Muscle of back (tissue), 13 donors: ENCODE data around the gene S100A10. TPM values are rescaled to one million over a fixed set of nuclear protein-coding genes. Genes with fewer than 3 reads are reported as not detected.

Source experiments
- DNase-seq, 3 donors: peaks; one replicate each; pipeline versions ENCODE4 v3.0.0 to v3.0.0-alpha.2; 2013
- long read RNA-seq, 9 donors: transcript quantifications; one replicate each; lab custom pipeline, GENCODE V29; 2026
- polyA plus RNA-seq, 10 donors: library from polyadenylated mRNA; unstranded; fragments of 120-200 nt; gene quantifications; one replicate each; pipeline ENCODE4 v1.2.1, GENCODE V29; 2013; ENCODE audit not compliant: insufficient read length in 10 of 10

Gene S100A10, protein sequence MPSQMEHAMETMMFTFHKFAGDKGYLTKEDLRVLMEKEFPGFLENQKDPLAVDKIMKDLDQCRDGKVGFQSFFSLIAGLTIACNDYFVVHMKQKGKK
- polyA plus RNA-seq, result 100 to 1,000 TPM; 195 to 408 (median 272) TPM
- long read RNA-seq, donor 1, transcript S100A10-202 (3 exons, 1,202 nt), result major isoform, 166 of 267 reads
- long read RNA-seq, donor 1, partial matches to known transcripts, result 101 of 267 reads
- long read RNA-seq, donor 1, other reads (novel, unspliced or antisense), result 0 of 267 reads
- long read RNA-seq, donor 2, transcript S100A10-202 (3 exons, 1,202 nt), result major isoform, 129 of 200 reads
- long read RNA-seq, donor 2, partial matches to known transcripts, result 71 of 200 reads
- long read RNA-seq, donor 2, other reads (novel, unspliced or antisense), result 0 of 200 reads
- long read RNA-seq, donor 3, result 0 reads
- long read RNA-seq, donor 4, transcript S100A10-202 (3 exons, 1,202 nt), result major isoform, 162 of 289 reads
- long read RNA-seq, donor 4, partial matches to known transcripts, result 127 of 289 reads
- long read RNA-seq, donor 4, other reads (novel, unspliced or antisense), result 0 of 289 reads
- long read RNA-seq, donor 5, transcript S100A10-202 (3 exons, 1,202 nt), result major isoform, 385 of 514 reads
- long read RNA-seq, donor 5, partial matches to known transcripts, result 123 of 514 reads
- long read RNA-seq, donor 5, other reads (novel, unspliced or antisense), result 6 of 514 reads
- long read RNA-seq, donor 6, transcript S100A10-202 (3 exons, 1,202 nt), result major isoform, 205 of 288 reads
- long read RNA-seq, donor 6, partial matches to known transcripts, result 83 of 288 reads
- long read RNA-seq, donor 6, other reads (novel, unspliced or antisense), result 0 of 288 reads
- long read RNA-seq, donor 7, transcript S100A10-202 (3 exons, 1,202 nt), result major isoform, 106 of 184 reads
- long read RNA-seq, donor 7, partial matches to known transcripts, result 78 of 184 reads
- long read RNA-seq, donor 7, other reads (novel, unspliced or antisense), result 0 of 184 reads
- long read RNA-seq, donor 8, transcript S100A10-202 (3 exons, 1,202 nt), result major isoform, 174 of 267 reads
- long read RNA-seq, donor 8, partial matches to known transcripts, result 93 of 267 reads
- long read RNA-seq, donor 8, other reads (novel, unspliced or antisense), result 0 of 267 reads
- long read RNA-seq, donor 9, transcript S100A10-202 (3 exons, 1,202 nt), result major isoform, 33 of 45 reads
- long read RNA-seq, donor 9, partial matches to known transcripts, result 12 of 45 reads
- long read RNA-seq, donor 9, other reads (novel, unspliced or antisense), result 0 of 45 reads

DNA sequence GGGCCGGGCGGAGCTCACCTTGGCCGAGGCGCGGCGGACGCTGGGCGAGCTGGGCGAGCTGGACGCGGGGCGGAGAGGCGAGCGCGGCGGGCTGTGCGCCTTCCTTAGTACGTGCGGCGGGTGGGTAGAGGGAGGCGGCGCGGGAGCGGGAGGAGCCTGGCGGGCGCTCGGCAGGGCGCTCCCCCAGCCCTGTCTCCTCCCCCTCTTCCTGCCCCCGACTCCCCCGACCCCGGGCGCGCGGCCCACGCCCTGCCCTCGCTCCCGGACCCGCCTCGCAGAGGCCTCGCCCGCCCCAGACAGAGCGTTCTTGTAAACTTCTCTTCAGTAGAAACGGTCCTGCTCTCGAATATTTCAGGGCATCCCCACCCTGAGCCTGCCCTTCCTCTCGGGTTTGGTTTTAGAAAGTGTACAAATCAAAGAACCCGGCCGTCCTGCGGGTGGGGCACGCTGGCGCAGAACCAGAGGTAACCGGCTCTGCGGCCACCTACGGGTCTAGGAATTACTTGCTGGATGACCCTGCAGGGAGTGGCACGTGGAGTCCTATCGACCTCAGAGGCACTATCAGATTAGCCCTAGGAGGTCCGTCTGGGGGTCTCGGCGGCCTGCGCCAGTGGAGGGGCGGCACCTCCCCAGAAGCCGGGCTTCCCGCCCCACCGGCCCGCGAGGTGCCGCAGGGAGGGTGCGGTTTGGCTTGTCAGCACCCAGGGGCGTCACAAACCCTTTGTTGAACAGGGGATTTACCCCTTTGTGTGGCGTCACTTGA is at the start of gene S100A10:
TSS of gene S100A10 (minus strand) at position 126 of the 763 bp plus-strand sequence. CDS start 7,629 bp downstream, outside the sequence.
- DNase-seq, result peak; percentile 71 to 93 (median 87)

DNA sequence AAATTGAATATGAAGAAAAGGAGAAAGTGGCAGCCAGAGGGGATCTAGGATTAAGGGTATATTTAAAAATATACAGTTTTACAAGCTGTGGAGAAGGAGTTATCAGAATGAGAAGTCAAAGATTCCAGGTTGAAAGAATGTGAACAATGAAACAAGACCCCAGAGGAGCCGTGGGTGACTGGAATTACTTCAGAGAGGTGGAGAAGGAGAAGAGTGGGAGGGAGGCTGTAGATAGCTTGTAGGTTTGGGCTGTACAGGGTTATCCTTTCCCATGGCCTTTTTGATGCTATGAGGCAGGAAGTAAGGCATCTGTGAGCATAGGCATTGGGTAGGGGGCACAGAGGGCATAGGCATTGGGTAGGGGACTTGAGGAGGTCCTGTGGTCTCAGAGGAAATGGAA is 48.4 kb upstream of the S100A10 start:
- no peak for DNase-seq

DNA sequence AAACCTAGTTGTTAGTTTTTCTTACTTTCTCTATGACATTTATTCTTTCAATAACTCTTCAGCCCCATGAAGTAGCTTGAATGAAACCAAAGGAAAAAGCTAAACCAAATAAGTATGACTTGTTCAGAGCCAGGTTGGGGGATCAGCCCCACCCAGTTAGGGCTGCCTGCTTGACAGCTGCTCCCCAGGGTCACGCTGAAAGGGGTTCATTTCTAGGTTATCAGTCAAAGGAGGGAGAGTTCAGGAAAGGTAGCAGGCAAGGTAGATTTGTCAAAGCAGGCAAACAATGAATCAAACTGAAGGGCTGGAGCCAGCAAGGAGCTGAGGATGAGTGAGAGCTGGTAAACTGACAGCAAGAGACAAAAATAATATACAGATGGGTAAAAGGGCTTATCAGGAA is 46.2 kb upstream of the S100A10 start:
- no peak for DNase-seq

DNA sequence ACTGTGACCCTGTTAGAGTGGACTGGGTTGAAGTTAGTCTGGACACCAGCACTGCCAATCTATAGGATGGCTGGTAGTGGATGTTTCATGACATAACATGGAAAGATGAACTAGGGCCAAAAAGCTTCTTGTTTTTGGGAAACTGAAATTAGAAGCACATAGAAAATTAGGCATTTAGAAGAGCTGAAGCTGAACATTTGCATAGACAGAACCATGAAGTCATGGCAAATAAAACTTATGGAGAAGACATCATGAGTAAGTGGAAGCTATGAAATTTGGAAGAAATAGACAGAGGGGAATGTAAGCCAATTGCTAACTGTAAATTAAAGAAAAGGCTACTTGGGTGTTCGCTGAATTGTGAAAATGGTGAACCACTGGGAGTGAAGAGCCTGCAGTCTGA is 45.8 kb upstream of the S100A10 start:
- DNase-seq, result no peak

DNA sequence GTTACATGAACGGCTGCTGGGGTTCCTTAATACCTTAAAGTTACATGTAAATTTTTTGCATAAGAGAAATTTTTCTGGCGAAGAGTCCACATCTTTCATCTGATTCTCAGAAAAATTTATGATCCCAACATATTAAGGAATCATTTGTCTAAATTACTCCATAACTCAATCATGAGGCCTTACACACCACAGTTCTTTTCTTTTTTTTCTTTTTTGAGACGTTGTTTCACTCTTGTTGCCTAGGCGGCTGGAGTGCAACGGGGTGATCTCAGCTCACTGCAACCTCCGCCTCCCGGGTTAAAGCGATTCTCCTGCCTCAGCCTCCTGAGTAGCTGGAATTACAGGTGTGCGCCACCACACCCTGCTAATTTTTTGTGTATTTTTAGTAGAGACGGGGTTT is 45.2 kb upstream of the S100A10 start:
- DNase-seq, result no peak

DNA sequence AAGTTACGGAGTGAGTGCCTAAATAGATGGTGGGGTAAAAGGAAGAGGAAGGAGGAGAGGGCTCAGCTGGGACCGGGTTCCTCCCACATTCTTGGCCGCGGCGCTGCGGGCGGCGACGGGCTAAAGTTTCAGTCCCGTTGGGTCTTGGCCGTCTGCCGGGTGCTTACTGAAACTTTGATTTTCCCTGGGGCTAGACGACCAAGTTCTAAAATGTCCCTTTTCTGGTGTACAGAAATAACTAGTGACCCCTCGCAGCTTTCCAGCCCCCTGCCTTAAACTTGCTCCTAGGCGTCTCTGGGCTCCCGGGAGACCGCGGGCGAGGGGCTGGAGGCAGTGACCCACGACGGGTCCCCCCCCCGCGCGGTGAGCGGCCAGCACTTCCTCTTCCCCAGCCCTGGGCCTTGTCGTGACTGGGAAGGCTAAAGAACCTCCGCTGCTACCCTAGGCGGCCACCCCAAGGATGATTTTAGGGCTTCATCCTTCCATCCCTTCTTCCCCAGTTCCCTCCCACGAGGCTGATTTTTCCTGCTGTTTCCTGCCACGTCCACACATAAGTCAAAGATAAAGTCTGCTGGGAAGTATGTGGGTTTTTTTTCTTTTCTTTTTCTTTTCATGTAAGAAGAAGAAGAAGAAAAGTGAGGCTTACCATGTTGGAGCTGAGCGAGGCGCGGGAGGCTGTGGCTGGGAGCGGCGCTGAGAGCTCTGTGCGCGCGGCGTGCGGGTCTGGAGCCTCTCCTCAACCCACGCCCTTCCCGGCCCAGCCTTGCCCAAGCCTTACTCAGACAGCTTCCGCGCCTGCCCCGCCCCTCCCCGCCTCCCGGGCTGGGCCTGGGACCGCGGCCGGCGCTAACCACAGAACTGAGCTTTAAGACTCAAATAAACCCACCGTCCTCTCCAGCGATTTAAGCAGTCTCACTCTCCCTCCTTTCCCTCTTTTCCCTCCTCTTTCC is 42.9 kb upstream of the S100A10 start, which contains the start of gene S100A11:
TSS of gene S100A11 (minus strand) at position 738 of the 950 bp plus-strand sequence. CDS start at position 649, 89 bp downstream.
- DNase-seq, result peak; percentile 82 to 94 (median 89)

DNA sequence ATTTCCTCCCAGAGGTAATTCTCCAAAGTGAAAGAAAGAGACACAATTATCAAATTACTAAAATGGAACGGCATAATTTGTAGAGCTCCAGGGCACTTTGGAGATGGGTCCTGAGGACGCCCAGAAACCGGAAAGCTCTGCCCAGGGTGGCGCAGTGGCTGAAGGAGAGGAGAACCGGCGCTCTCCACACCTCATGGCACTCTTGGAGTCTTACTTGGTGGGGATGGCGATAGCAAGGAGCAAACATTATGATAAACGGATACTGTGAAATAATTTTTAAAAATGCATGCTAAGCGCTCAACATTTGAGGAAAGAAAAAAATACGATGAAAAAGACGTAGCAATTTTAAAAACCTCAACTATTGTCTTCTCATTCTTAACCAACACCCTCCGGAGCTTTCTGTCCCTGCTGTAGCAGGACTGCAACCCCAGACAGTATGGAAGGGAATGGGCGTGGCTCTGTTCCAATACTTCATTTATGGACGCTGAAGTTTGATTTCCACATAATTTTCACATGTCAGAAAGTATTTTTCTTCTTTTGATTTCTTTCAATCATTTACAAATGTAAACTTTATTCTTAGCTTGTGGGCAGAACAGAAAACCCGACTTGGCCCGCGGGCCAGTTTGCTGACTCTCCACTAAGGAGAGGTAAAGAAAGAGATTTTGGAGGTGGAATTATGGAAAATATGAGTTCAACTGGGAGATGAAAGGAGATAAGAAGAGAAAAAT is 42.0 kb upstream of the S100A10 start:
- peak; percentile 34 to 79 (median 52) for DNase-seq

DNA sequence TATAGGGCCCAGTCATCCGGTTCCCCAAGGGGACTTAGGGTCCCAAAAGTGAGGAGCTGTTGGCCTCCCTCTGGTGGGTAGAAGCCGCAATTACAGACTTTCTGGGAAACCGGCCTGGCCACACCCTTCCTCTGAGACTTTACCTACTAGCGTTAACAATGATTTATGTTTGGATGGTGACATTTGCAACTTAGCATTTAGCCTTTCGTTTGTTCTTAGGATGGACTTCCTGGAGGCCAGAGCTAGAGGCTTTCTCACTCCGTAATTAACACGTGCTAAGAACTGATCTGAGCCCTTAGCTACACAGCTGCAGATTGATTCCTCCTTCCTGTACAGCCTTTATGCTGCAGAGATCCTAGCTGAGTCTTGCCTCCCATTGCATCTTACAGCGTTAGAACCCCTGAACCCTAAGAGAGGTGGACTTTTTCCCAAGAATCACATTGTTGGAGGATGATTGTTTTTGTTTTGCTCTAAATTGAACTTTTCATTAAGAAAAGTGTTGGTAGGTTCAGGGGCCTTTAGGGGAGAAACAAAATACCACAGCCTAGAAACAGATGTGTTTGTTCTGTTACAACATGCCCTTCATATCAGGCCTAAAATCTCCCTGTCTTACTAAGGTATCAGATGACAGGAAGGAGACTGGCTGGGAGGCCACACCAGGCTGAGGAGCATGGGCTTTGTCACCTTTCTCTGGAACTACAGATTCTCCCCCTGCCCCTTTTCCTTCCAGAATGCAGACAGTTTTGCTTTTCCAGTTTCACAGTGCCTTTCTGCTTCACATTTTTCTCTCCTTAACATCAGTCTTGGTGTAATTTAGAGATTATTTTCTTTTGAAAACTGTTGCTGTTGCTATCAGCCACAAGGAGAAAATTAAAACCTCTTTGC is 41.2 kb upstream of the S100A10 start:
- peak; percentile 15 to 67 (median 39) for DNase-seq

DNA sequence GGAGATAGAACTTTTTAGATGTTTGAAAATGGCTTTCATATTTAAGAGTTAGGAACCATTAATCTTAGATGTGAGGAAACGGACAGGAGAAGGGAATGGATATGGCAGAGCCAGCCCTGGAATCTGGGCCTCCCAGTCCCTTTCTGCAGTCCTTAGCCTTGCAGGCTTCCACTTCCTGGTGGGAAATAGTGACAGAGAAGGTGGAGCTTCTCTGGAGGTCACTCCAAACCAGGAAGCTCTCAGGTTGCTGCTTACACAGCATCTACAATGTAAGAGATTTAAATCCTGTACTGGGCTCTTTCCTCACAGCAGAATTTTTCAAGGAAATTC is 40.6 kb upstream of the S100A10 start:
- DNase-seq, result peak in 1 of 3 donors; percentile 50

DNA sequence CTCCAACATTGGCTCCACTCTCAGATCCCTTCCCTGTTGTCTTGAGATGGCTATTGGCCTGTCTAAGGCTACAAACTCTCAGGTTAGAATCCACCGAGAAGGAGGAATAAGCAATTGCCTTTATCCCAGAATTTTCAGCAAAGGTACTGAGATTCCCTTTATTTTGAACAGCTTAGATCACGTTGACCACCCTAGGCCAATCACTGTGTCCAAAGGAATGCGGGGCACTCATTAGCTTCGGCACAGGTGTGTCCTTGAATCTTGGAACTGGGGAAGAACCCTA is 36.2 kb upstream of the S100A10 start:
- no peak for DNase-seq

DNA sequence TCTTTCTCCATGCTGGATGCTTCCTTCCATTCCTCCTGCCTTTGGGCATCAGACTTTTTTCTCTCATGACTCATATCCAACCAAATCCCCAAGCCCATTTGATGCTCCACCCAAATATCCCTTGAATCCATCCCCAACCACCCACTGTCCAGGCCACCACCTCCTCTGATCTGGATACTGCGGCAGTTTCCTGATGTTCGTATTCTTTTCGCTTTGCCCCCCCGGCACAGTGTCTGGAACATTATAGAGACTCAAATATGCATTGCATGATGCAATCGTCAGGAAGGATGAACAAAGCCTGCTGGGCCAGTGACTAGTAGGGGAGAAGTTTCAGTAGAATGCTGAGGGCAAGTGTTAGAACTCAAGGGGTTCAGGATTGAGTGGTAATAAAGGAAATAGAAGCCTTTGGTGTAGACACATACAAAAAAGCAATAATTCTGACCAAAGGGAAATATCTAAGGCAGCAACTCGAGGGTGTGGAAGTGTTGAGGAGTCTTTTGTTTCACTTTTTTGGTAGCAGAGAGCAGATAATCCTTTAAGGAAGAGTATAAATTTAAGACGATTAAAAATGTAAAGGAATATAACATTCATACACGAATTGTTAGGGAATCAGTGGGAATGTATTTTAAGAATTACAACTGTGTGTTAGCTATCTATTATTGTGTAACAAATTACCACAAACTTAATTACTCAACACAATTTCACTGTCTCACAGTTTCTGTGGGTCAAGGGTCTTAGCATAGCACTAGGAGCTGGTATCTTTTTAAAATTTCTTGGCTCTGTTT is 35.7 kb upstream of the S100A10 start:
- DNase-seq, result peak in 1 of 3 donors; percentile 6

DNA sequence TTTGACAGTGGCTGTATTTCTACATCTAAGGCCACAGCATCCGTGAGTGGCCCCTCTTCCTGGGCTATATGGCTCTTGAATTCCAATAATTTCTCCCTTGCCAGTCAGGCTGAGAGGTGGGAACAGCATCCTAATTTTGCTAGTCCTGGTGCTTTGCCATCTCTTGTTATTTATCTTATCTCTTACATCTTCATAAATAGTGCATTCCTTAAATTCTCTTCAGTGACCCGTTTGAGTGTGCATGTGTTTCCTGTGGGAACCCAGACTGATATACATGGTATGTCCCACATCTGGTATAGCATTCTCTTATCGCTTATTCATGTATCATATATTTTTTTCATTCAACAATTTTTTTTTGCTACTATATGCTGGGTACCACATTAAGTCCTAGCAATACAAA is 33.2 kb upstream of the S100A10 start:
- DNase-seq, result peak in 1 of 3 donors; percentile 31

DNA sequence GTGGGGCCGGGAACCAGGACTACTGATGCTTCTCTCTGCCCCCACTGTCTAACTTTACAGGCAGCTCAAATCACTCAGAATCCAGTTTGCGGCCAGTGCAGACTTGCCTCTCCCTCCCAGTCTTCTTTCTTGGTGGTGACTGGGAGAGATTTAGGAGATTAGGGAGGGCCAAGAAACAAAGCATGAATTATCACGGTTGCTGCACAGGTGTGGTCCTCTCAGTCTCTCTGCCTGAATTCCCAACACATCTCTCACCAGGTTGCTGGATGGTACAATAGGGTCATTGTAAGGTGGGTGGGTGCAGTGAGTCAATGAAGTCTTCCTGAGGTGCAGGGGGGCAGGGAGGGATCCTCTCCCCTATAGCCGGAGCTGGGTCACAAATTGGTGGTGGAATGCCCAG is 30.6 kb upstream of the S100A10 start:
- no peak for DNase-seq

DNA sequence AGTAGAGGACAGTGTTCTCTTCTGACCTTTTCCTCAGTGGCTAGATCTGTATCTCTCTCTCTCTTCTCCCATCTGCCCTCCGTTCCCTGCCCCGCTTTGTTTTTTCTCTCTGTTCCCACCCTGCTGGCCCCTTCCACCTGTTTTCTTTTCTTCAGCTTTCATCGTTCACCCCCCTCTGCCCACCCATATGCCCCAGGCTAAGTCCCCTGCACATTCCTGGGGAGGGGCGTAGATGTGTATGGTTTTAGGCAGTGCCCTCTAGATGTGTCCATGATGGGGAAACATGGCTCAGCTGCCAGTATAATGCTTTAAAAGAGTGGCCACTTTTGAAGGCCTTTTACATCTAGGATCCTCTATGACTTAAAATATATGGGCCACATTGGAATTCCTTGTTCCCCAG is 29.6 kb upstream of the S100A10 start:
- DNase-seq, result no peak

DNA sequence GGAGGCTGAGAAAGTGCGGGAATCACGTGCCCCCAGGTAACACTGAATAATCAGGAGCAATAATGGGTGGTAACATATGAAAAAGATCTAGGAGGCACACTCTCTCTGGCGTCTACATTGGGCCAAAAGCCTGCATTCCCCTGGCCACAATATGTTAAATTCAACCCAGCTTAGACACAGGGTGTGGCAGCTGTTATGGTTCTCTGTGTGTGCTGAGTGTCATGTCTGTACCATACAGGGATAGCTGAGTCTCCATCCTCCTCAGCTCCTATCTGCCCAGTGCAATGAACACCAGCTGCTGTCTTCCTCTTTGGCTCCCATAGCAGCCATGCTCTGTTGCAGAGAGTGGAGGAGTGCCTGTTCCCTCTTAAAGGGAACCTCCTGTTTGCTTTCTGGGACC is 28.8 kb upstream of the S100A10 start:
- no peak for DNase-seq

DNA sequence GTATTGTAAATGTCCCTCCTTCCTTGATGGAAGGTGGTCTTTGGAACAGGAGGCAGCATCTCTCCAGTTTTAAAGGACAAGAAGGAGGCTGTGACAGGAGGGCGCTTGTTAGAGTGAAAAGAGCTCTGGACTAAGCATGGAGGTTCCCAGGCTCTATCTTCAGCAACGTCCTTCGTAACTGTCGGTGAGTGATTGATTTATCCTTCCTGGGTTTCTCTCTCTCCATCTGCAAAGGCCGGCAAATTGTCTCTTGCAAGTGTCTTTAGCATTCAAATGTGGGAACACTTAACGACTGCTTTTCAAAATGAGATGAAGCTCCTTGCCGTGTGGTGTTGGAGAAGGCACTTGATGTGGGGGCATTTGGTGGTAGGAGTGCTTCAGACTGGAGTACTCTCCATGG is 27.9 kb upstream of the S100A10 start:
- no peak for DNase-seq

DNA sequence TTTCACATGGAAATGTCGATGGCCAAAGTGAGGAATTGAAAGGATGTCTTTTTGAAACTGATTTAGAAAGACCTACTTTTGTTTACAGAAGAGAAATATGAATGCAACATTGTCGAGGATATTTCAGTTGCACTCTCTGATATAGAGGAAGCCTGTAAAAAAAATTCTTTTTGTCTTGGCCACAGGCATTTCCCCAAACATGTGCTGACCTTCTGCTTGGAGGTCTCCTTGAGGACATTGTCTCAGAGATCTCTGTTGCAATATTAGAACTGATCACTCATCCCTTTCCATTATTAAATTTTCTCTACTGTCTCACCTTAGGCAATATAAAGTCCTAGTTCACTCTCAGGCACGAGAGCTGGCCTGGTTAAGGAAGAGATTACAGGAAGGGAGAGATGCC is 27.2 kb upstream of the S100A10 start:
- no peak for DNase-seq

DNA sequence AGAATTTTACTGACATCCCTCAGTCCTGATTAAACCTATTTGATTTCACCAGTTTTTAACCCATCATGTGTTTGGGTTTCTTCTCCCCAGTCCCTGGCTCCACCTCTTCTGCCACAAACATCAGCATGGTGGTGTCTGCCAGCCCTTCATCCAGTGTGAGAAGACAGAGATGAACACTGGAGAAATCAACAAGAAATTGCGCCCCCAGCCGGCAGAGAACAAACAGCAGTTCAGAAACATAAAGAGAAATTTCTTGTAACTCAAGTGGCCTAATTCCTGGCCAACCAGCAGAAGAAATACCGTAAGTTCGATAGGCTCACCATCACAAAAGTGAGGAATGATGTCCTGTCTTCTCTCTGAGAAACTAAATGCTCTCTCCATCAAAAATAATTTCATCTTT is 24.9 kb upstream of the S100A10 start:
- no peak for DNase-seq
